HPDE6-E6E7 (cell line): ENCODE data around the gene JSRP1.

Experiments used
- DNase-seq: peaks from one replicate; pipeline ENCODE4 v3.0.0; 2011; ENCODE audit warnings: missing footprints; ENCODE audit errors: extremely low spot score

Gene JSRP1

GRCh38 chr19:2216361-2217225, 39.6 kb downstream of the JSRP1 start:
- no peak for DNase-seq

GRCh38 chr19:2215281-2215751, 40.9 kb downstream of the JSRP1 start:
- DNase-seq: no peak

GRCh38 chr19:2214251-2214650, 42.0 kb downstream of the JSRP1 start:
- no peak for DNase-seq

DNA sequence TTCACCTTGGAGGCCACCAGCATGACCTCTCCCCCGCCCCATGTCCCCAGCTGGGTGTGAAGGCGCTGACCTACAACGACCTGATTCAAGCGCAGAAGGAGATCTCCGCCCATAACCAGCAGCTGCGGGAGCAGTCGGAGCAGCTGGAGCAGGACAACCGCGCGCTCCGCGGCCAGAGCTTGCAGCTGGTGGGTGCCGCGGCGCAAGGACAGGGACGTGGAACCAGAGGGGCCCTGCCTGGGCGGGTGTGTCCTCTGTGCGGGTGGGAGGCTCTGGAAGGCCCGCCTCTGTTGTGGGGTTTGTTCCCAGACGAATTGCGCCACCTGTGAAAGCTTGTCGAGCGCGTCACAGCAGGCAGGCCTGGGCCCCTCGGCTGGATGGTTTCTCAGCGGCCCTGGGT, 42.4 kb downstream of the JSRP1 start:
- no peak for DNase-seq

DNA sequence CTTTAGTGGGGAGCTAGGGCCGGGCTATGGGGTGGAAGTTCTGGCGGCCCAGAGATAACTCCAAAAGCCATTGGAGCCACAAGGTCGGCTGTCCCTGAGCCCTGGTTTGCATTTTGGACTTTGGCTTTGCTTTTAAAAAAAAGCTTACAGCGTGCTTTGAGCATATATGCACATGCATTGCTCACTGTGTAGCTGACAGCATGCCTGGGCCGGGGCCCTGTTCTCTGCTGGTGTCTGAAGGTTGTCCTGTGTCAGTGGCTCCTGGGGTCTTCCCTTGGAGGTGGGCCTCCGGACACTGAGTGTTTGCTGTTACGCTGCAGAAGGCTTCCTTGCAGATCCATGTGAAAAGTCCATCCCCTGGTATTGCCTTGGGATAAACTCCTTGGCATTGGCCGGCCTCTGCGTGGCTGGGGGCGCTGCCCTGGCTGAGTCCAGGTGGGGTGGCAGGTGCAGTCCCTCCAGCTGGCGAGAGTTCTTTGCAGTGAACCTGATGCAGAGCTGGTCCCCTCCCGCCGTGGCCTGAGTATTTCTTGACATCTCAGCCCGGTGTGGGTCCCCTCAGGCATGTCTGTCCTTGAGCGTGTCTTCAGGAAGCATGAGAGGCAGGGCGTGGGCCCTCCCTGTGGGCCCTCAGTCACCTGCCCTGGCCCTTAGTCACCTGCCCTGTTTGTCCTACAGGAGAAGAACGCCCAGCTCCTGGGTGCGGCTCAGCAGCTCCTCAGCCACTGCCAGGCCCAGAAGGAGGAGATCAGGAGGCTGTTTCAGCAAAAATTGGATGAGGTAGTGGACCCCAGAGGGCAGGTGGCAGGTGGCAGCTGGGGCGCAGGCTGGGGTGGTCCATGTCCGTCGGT, 43.1 kb downstream of the JSRP1 start:
- DNase-seq: no peak

DNA sequence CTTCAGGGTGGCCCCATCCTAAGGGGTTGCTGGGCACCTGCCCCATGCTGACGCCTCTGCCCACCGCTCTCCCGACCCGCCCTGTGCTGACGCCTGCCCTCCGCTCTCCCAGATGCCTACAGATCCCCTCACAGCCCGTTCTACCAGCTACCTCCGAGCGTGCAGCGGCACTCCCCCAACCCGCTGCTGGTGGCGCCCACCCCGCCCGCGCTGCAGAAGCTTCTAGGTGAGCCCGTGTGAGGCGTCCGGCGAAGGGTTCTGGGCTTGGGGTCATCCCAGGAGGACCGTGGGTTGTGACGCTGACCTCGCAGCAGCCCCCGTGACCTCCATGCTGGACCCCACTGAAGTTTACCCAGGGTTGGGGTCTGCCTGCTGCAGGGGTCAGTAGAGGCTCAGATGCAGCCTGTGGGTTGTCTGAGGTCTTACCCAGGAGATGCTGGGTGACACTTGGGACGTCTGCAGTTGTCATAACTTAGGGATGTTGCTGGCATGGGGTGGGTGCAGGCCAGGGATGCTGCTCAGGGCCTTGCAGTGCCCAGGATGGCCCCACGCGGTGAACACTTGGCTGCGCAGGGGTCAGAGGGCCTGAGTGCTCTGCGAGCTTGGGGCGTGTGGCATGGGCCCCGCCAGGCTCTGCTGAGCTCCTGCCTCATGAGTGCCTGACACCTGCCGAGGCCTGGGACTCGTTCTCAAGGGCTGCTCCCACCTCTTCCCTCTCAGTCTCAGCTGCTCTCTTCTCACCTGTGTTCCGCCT, 45.1 kb downstream of the JSRP1 start:
- DNase-seq: no peak

- no peak for DNase-seq
These were observed 46.0 kb downstream of the JSRP1 start for GRCh38 chr19:2210206-2210605.

- DNase-seq: no peak
These were observed 46.8 kb downstream of the JSRP1 start for GRCh38 chr19:2209408-2209807.

DNA sequence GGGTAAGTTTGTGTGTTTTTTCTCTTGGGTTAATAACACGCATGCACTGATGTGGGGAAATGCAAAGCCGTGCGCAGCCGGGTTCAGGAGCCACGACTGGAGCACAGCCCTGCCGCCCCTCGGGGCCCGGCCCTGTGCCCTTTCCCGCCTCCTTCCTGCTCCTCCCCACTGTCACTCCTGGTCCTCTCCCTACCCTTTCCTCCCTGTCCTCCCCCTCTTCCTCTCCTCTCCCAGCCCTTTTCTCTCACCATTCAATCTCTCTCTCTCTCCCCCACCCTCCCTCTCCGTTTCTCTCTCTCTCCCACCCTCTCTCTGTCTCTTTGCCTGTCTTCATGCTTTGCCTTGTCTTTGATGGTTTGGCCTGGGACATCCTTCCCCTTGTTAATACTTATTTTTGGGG, 47.2 kb downstream of the JSRP1 start:
- no peak for DNase-seq

DNA sequence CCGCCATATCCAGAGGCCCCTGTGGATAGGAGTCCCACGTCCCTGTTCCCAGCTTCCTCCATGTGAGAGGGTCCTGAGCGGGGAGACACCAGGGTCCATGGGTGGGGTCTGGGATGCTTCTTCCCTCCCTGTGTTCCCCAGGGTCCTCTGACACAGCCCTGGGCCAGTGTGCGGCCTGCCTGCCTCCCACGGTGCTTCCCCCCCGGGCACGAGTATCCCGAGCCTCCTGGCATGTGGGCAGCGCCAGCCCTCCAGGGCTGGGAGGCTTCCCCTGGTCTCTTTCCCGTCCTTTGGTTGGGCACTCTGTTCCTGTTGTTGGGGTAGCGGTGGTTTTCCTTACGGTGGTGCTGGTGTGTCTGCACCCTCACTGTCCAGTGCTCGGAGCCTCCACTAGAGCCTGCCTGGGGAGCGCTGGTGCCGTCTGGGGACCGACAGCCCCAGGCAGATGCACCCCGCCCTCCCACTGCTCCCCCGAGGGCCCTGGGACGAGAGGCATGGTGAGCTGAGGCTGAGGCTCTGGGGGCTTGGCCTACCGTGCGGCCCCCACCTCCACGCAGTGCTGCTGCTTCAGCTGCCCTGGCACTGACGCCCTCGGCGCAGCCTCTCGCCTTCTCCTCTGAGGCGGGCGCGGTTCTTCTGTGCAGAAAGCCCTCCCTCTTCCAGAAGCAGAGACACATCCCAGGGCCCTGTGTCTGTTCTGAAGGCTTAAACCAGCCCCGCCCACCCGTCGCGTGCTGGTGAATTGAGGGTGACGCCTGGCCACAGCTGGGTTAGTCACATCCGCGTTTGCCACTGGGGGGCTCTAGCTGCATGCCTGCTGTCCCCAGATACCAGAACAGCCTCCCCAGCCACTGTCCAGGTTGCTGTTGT, 48.0 kb downstream of the JSRP1 start:
- DNase-seq: peak; percentile 19

GRCh38 chr19:2207008-2207407, 49.2 kb downstream of the JSRP1 start:
- no peak for DNase-seq

DNA sequence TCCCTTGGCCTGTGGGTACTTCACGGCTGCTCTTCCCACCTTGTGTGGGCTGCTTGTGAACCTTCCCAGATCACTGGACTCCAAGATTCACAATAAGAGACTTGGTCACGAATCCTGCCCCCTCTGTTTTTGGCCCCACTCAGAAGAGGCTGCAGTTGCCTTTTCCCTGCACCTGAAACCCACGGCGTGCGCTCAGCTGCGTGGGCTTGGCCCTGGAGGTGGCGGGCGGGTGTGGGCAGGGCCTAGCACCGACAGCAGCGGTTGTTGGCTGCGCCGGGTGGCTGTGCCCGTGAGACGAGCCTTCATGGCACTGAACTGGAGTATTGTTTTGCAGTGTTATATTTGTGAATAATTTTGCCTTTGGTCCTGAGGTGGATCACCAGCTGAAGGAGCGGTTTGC, 53.9 kb downstream of the JSRP1 start:
- no peak for DNase-seq
